Measurements from ENCODE around the gene PLD4.

Gene PLD4

GRCh38 chr14:104967386-104968152 is 42.9 kb downstream of the PLD4 start:
- no peak for DNase-seq
- intact Hi-C loops (cut with DNase I): no loop called here

- DNase-seq: no peak
- intact Hi-C loops (cut with DNase I): no loop called here
These were observed 43.5 kb downstream of the PLD4 start for GRCh38 chr14:104968153-104968527.

- DNase-seq: no peak
- intact Hi-C loops (cut with DNase I): no loop called here
These were observed 44.1 kb downstream of the PLD4 start for GRCh38 chr14:104968541-104969401.

GRCh38 chr14:104969741-104970230 is 45.1 kb downstream of the PLD4 start:
- DNase-seq: no peak

GRCh38 chr14:104970231-104971068 is 45.8 kb downstream of the PLD4 start:
- intact Hi-C loops (cut with DNase I): no loop called here
- no peak for DNase-seq

More at GRCh38 chr14:104969741-104970230, 45.1 kb downstream of the PLD4 start:
- intact Hi-C loops (cut with DNase I): no loop called here

GRCh38 chr14:104971447-104972240 is 47.0 kb downstream of the PLD4 start:
- no peak for DNase-seq
- intact Hi-C loops (cut with DNase I): no loop called here

- intact Hi-C loops (cut with DNase I): no loop called here
- no peak for DNase-seq
These were observed 47.8 kb downstream of the PLD4 start for GRCh38 chr14:104972301-104973134.

GRCh38 chr14:104973135-104973384 is 48.4 kb downstream of the PLD4 start:
- DNase-seq: peak in 13 of 42 donors; percentile 16 to 82 (median 41)
- intact Hi-C loops (cut with DNase I): no loop called here

GRCh38 chr14:104973385-104974145 is 48.9 kb downstream of the PLD4 start:
- peak in 6 of 42 donors; percentile 28 to 79 (median 57) for DNase-seq
- intact Hi-C loops (cut with DNase I): no loop called here

GRCh38 chr14:104974146-104974541 is 49.5 kb downstream of the PLD4 start:
- no peak for DNase-seq
- intact Hi-C loops (cut with DNase I): no loop called here

GRCh38 chr14:104974665-104975390 is 50.1 kb downstream of the PLD4 start:
- DNase-seq: no peak
- intact Hi-C loops (cut with DNase I): no loop called here

- intact Hi-C loops (cut with DNase I): no loop called here
- DNase-seq: no peak
These were observed 51.0 kb downstream of the PLD4 start for GRCh38 chr14:104975481-104976197.

- DNase-seq: peak; percentile 58 to 88 (median 78)
- intact Hi-C loops (cut with DNase I): no loop called here
These were observed 51.7 kb downstream of the PLD4 start for GRCh38 chr14:104976198-104977007.

GRCh38 chr14:104977008-104977680 is 52.5 kb downstream of the PLD4 start:
- no peak for DNase-seq
- intact Hi-C loops (cut with DNase I): no loop called here
